Left hindlimb (tissue), 1 donor: Measurements from ENCODE around the gene ACAN.

Experiments used
- DNase-seq: peaks from one replicate; pipeline ENCODE4 v3.0.0-alpha.2; 2018

Gene ACAN

DNA sequence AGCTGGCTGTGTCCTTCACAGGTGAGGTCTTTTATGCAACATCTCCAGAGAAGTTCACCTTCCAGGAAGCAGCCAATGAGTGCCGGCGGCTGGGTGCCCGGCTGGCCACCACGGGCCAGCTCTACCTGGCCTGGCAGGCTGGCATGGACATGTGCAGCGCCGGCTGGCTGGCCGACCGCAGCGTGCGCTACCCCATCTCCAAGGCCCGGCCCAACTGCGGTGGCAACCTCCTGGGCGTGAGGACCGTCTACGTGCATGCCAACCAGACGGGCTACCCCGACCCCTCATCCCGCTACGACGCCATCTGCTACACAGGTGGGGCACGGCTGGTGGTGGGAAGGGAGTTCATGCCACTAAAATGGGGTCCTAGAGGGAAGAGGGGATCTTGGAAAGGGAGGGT, 40.1 kb downstream of the ACAN start:
- DNase-seq = no peak

DNA sequence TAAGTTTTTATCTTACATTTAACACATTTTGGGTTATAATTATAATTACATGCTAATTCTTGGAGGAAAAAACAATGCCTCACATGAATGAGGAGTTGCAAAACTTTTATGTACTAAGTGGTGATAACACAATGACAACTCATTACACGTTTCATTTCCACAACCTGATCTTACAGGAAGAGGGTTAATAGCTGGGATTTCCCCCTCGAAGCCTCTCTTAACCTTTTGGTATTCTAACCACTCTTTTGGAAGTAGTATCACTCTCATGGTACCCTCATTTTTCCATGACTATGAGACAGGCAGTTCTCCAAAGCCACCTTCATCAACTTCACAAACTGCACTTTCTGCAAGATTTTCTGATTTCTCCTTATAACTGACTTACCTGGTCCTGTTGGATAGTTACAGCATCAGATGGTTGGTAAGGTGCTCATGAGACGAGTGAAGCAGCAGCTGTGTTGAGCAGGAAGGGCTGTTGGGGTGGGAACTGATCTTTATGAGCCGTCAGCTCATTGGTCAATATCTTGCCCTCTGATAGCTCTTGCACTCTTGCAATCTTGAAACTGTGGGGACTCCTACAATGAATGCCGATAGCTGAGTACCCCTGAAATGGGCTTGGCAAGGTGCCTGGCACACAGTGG, 41.6 kb downstream of the ACAN start:
- no peak for DNase-seq

DNA sequence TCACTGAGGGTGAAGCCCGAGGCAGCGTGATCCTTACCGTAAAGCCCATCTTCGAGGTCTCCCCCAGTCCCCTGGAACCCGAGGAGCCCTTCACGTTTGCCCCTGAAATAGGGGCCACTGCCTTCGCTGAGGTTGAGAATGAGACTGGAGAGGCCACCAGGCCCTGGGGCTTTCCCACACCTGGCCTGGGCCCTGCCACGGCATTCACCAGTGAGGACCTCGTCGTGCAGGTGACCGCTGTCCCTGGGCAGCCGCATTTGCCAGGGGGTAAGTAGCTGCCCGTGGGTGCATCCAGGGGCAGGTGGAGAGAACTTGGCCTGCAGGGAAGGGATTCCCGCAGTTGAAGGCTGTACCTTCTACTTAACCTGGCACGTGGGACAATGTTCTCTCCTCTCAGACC, 42.4 kb downstream of the ACAN start:
- DNase-seq = no peak

DNA sequence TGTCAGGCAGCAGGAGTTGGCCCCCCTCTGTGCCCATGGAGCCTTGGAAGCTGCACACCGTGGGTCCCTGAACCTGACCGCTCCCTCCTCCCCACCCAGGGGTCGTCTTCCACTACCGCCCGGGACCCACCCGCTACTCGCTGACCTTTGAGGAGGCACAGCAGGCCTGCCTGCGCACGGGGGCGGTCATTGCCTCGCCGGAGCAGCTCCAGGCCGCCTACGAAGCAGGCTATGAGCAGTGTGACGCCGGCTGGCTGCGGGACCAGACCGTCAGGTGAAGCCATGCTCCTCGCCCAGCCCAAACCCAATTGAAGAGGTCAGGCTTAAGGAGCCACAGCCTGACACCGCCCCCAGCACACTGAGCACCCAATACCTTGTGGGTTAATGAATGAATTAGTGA, 43.9 kb downstream of the ACAN start:
- DNase-seq = no peak

DNA sequence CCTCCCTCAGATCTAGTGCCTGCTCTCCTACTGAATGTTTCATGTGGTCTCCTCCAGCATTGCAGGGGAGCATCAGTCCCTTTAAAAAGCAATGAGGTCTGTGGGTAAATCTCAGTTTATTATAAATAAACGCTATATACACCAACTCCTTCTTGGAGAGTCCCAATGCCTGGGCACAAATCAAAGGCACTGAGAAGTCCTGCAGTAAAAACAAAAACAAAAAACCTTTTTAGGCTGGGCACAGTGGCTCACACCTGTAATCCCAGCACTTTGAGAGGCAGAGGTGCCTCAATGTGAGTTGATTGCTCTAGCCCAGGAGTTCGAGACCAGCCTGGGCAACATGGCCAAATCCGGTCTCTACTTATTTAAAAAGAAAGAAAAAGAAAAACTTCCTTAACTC, 45.0 kb downstream of the ACAN start:
- no peak for DNase-seq

DNA sequence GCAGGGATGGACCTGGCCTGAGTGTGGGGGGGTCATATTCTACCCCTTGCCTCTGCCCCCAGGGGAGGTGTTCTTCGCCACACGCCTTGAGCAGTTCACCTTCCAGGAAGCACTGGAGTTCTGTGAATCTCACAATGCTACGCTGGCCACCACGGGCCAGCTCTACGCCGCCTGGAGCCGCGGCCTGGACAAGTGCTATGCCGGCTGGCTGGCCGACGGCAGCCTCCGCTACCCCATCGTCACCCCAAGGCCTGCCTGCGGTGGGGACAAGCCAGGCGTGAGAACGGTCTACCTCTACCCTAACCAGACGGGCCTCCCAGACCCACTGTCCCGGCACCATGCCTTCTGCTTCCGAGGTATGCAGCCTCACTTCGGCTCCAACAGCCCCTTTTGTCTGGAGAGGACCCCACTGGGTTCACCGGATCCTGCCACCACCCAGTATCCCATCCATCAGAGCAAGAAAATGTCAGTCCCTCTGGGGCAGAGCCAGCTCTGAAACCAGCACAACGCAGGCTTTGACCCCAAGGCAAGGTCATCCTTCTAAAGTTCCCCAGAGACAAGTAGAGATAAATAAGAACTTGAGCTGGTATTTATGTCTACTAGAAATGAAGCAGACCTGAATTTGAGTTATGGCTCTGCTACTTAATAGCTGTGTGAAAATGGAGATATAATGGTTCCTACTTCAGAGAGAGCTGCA, 46.3 kb downstream of the ACAN start:
- no peak for DNase-seq

DNA sequence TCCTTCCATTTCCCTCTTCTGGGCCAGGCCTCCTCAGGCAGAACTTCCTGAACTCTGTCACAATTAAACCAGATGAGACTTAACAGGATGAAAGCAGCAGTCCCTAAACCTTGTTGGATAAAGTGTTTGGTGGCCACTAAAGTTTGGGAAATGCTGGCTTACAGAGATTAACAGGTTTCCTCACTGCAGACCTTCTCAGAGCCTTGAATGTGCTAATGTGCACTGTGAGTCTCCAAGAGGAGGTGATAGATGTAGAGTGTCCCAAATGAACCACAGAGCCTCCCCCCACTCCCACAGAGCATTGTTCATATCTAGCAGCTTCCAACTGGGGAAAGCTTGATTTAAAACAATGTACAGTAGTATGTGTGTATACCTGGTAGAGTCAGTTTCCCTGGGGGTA, 49.2 kb downstream of the ACAN start:
- DNase-seq = no peak

DNA sequence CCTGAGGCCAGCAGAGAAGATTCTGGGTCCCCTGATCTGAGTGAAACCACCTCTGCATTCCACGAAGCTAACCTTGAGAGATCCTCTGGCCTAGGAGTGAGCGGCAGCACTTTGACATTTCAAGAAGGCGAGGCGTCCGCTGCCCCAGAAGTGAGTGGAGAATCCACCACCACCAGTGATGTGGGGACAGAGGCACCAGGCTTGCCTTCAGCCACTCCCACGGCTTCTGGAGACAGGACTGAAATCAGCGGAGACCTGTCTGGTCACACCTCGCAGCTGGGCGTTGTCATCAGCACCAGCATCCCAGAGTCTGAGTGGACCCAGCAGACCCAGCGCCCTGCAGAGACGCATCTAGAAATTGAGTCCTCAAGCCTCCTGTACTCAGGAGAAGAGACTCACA, 55.7 kb downstream of the ACAN start:
- DNase-seq = no peak

DNA sequence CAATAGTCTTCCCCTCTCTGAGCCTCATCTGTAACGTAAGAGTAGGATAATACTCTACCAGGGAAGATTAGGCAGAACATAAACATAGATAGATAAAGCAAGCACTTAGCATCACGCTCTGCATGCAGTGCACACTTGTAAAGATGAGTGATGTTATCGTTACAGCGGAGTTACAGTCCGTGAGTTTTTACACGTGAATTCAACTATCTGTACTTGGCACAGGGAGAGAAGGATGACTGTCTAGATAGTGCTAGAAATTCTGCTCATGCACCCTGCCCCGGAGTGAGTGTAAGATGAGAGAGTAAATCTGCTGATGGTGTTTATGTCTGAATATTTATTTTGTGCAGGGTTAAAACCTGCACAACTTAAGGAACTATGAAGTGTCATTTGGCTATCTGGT, 56.3 kb downstream of the ACAN start:
- DNase-seq = no peak

DNA sequence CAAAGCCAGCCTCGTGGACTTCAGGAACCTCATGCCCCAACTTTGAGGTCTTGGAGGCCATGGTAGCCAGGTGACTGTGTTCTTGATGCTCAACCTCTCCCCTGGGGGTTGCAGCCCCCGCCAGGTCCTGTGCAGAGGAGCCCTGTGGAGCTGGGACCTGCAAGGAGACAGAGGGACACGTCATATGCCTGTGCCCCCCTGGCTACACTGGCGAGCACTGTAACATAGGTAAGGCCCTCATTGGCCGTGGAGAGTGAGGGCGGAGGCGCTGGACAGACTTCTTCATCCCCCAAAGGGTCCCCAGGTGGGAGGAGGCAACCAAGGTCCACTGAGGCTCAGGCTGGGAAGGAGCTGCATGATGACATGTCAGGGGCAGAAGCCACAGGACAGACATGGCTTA, 57.0 kb downstream of the ACAN start:
- DNase-seq = no peak

DNA sequence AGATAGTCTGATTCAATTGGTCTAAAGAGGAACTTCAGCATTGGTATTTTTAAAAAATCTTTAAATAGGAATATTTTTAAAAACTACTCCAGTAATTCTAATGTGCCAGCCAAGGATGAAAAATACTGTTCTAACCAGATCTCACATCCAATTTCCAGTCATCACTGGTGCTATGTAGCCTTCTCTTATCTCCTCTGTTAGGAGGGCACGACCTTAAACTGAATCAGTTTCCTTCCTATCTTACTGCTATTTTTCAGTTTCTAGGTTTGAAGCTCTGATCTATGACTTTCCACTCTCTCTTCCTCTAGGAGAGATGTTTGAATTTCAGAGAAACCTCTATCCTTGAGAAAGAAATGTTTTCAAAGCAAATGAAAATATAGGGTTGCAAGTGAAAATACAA, 60.2 kb downstream of the ACAN start:
- no peak for DNase-seq

DNA sequence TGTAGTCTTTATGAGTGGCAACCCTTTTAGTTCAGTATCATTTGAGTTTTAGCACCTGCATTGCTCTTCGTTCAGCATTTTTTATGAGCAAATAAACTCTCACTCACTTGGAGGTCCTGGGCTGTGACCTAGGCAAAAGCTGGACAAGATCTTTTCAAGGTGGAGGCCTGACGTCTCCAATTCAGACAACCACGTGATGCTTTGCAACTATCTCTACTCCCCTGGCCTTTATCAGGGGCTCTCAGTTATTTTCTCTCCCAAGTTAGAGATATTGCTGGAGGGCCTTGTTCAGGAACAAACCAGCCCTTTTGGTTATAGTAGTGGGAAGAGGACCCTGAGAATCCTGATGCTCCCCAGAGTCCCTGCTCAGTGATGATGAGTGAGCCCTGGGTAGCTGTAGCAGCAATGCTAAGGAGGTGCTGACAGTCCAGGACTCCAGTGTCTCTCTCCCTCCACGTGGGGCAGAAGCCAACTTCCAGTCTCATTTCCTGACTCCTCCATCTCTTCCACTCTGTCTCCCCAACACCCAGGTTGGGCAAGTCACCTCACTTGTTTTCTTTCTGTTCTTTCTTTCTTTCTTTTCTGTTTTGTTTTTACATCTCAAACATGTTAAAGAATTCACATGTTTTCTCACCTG, 61.7 kb downstream of the ACAN start:
- DNase-seq = no peak

DNA sequence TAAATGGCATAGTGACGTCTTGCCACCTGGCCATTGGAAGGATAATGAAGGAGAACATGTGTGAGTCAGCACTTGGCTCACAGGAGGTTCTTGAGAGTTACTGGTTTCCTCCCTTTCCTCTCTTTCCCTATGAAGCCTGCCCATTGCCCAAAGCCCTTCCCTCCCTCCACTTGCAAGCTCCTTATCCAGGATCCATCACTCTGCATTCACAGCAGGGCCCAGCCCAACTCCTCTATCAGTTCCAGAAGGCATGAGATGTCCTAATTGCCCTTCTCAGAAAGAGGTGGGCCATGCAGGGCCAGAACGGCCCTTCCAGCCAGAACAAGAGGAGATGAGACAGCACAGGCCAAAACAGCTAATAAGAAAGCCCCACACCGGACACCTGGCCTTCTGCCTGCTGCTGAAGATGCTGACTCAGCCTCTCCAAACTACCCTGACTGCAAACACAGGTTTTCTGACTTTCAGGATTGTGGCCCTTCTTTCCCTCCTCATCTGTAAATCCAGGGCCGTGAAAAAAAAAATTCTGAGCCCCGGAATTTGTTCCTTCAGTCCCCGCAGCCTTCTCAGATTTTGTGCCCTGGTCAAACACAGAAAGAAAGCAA, 62.4 kb downstream of the ACAN start:
- DNase-seq = no peak

DNA sequence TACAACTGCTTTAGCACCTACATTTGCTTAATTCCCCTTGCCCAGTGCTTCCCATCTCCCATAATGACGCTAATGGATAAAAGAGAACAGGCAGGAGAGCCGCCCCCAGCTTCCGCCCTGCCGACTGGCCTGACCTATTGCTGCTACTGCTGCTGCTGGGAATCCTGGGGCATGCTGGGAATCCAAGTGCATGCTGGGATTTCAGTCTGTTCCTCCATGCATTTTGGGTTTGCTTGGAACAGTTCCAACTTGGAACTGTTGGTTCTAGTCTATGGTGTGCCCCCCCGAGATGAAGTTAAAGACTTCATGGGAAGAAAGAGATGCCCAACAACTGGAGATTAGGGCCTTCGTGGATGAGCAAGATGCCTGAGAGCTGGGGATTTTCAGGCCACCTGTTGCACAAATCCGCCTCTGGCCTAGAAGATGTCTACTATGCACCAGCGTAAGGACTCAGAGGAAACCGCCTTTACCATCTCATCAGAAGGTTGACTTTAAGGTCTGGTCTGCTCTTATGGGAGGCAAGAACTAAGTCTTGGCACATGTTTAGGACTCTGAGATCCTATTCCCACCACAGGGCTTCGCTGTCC, 63.2 kb downstream of the ACAN start:
- no peak for DNase-seq

DNA sequence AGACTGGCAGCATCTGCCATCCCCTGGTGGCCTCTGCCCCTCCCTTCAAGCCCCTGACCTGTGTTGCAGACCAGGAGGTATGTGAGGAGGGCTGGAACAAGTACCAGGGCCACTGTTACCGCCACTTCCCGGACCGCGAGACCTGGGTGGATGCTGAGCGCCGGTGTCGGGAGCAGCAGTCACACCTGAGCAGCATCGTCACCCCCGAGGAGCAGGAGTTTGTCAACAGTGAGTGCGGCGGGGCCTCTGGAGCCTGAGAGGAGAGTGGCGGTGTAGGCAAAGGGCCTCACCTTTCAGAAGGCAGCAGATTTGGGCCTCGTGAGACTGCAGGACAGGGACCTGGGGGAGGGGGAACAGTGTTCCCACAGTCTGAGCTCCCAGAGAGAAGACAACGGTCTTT, 68.1 kb downstream of the ACAN start:
- DNase-seq = no peak

DNA sequence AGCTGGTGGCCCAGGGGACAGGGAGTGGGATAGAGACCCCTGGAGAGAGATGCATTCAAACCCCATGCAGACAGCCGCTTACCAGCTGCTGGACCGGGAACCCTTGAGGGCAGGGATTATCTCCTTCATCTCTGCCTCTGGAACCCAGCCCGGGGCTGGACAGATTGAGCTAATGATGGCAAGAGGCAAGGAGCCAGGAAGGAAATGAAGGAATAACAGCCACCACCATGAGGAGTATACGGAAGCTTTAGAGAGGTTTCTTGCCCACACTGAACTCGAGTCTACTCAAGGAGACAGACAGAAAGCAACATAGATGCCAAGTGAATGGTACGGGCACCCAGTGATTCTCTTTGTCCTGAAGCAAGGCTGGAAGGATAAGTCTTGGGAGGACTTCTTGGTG, 68.9 kb downstream of the ACAN start:
- DNase-seq = no peak

DNA sequence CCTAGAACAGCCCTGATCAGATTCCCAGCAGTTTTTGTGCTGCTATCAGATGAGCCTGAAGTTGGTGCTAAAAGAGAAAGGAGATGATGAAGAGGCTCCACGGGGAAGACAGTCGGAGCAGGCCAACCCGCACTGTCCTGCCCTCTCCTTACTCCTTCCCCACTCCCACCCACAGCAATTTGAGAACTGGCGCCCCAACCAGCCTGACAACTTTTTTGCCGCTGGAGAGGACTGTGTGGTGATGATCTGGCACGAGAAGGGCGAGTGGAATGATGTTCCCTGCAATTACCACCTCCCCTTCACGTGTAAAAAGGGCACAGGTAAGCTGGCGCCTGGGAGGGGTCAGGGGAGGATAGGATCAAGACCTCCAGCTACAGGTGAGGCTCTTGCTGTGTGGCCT, 69.5 kb downstream of the ACAN start:
- DNase-seq = no peak

DNA sequence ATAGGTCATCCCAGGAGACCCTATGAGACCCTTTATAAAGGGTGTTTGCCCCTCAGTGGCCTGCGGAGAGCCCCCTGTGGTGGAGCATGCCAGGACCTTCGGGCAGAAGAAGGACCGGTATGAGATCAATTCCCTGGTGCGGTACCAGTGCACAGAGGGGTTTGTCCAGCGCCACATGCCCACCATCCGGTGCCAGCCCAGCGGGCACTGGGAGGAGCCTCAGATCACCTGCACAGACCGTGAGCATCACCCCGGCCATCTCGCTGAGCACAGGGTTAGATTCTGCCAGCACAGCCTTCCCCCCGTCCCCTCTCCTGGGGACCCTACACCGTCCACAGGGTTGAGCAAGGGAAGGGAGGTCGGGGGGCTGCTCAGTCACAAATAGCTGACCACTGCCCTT, 70.5 kb downstream of the ACAN start:
- DNase-seq = no peak

DNA sequence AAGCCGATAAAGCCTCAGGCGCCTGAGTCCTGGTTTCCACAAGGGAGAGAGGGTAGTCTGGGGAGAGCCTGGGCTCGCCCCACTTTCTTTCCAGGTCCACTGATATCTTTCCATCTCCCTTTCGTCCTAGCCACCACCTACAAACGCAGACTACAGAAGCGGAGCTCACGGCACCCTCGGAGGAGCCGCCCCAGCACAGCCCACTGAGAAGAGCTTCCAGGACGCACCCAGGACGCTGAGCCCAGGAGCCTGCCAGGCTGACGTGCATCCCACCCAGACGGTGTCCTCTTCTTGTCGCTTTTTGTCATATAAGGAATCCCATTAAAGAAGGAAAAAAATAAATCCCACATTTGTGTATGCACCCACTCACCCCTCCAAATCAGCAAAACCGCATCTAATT, 71.0 kb downstream of the ACAN start:
- DNase-seq = no peak

DNA sequence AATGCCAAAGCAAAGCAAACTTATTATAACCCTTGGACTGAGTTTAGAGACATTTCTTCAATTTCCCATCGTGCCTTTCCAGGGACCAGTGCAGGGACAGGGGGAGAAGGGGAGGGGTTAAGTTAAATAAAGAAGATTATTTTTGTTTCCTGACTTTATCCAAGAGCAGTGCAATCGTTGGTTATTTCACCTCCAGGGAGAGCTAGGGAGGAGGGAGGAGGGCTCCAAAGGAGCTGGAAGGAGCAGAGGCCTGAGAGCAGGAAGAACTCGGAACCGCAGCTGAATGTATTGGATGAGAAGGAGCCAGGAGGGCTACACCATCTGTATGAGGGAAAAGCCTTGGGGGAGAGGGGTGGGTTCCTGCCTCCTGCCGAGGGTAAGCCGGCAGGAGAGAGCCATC, 71.4 kb downstream of the ACAN start:
- no peak for DNase-seq

DNA sequence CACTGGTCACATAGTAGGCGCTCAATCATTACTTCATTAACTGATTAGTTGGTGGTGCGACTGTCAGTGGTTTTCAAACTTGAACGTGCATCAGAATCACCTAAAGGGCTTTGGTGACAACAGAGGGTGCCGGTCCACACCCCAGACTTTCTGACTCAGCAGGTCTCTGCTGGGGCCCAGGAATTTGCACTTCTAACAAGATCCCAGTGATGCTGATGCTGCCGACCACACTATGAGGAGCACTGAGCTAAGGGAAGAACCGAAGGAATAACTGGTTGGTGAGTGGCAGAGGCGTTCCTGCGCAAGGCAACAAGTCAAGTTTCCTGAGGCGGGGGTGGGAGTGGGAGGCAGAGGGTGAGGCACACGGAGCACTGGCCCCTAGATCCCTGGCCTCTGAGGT, 73.3 kb downstream of the ACAN start:
- DNase-seq = no peak

DNA sequence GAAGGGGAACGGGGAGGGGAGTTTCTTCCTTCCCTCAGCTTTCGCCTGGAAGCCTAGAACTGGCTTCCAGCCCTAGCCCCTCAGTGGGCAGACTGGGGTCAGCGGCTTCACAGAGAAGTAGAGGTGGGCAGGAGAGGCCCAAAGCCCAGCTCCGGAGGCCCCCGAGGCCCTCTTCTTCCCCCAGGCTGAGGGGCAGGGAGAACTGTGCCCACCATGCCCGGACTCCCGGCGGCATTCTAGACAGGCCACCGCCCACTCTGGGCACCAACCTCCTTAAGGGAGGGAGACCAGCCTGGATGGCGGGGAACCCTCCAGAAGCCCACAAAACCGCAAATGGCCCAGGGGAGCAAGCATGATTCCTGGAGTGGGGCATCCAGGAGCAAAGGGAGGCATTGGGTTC, 74.2 kb downstream of the ACAN start:
- DNase-seq = no peak

DNA sequence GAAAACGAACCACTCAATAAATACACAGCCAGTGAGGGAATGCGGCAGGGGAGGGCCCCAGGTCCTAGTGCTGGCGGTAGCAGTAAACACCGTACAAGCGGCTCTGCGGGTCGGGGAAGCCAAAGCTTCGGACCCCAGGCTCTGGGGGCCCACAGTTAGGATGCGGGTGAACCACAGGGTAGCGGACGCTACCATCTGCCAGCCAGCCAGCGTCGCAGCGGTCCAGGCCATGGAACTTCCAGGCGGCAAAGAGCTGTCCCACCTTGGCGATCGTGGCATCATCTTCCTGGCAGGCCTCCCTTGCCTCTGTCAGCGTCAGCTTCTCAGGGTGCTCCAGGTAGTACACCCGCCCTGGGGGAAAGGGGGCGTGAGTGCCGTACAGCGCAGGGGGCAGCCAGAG, 74.7 kb downstream of the ACAN start:
- DNase-seq = no peak

DNA sequence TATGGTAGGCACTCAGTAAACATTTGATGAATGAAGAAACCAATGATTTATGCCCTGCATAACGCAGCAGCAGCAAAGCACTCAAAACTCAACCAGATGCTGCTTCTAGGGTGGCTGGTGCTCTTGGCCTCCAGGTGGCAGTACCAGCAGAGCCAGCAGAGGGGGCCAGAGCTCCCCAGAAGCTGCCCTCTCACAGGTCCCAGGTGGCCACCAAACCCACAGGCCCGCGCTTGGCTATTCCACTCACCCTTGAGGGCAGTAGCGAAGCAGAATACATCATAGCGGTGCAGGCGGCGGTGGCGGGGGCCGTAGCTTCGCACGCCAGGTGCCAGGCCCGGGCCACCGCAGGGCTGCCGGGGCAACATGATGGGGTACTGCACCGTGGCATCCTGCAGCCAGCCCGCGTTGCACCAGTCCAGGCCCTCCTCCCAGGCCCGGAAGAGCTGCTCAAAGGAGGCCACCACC, 75.5 kb downstream of the ACAN start:
- no peak for DNase-seq
